Measurements from ENCODE around the gene WDR18.

- TF ChIP-seq CTCF (IDR thresholded peaks at IDR 0.05; ENCODE audit: control extremely low read depth in 1 of 3, insufficient read depth in 1 of 3, low read depth in 1 of 3, low read length in 3 of 3), result no peak
- no peak for TF ChIP-seq EZH2 (IDR thresholded peaks at IDR 0.05; ENCODE audit: low read depth, low read length, severe bottlenecking)
- no peak for TF ChIP-seq HDAC2 (IDR thresholded peaks at IDR 0.05; ENCODE audit: borderline replicate concordance in 1 of 2, low read depth in 2 of 2, low read length in 2 of 2)
- TF ChIP-seq ATF3 (IDR thresholded peaks at IDR 0.05; ENCODE audit: insufficient read depth, low read depth, low read length), result no peak
- no peak for TF ChIP-seq TEAD4 (IDR thresholded peaks at IDR 0.05; ENCODE audit: low read depth, low read length)
These were observed 56.5 kb downstream of the WDR18 start for GRCh38 chr19:1040476-1041271.

Data from H1 (cell line).